Measurements from ENCODE around the gene NDUFA11.

Gene NDUFA11

GRCh38 chr19:5903624-5904351 is at the start of gene NDUFA11:
TSS of gene NDUFA11 (minus strand) at chr19:5903790. CDS start at chr19:5903708, 82 bp downstream.
- peak; percentile 95 for DNase-seq (ENCODE audit: low spot score)

- DNase-seq (ENCODE audit: low spot score), result no peak
Measured at GRCh38 chr19:5953030-5953589, 49.5 kb upstream of the NDUFA11 start.

- no peak for DNase-seq (ENCODE audit: low spot score)
Measured at GRCh38 chr19:5952193-5953029, 48.8 kb upstream of the NDUFA11 start.

GRCh38 chr19:5951338-5951861 is 47.8 kb upstream of the NDUFA11 start:
- DNase-seq (ENCODE audit: low spot score), result peak; percentile 75

- DNase-seq (ENCODE audit: low spot score), result no peak
Measured at GRCh38 chr19:5950741-5951140, 47.2 kb upstream of the NDUFA11 start.

- DNase-seq (ENCODE audit: low spot score), result peak; percentile 71
Measured at GRCh38 chr19:5949792-5950305, 46.3 kb upstream of the NDUFA11 start.

GRCh38 chr19:5948752-5949564 is 45.4 kb upstream of the NDUFA11 start:
- DNase-seq (ENCODE audit: low spot score), result no peak

GRCh38 chr19:5947435-5947834 is 43.8 kb upstream of the NDUFA11 start:
- DNase-seq (ENCODE audit: low spot score), result no peak

GRCh38 chr19:5943623-5944022 is 40.0 kb upstream of the NDUFA11 start:
- DNase-seq (ENCODE audit: low spot score), result no peak

- no peak for DNase-seq (ENCODE audit: low spot score)
Measured at GRCh38 chr19:5943045-5943444, 39.5 kb upstream of the NDUFA11 start.

- DNase-seq (ENCODE audit: low spot score), result no peak
Measured at GRCh38 chr19:5941673-5942072, 38.1 kb upstream of the NDUFA11 start.

GRCh38 chr19:5940260-5941208 is 36.9 kb upstream of the NDUFA11 start:
- DNase-seq (ENCODE audit: low spot score), result no peak

- no peak for DNase-seq (ENCODE audit: low spot score)
Measured at GRCh38 chr19:5937550-5937949, 34.0 kb upstream of the NDUFA11 start.

- DNase-seq (ENCODE audit: low spot score), result no peak
Measured at GRCh38 chr19:5936292-5936592, 32.7 kb upstream of the NDUFA11 start.

GRCh38 chr19:5935473-5936291 is 32.1 kb upstream of the NDUFA11 start:
- no peak for DNase-seq (ENCODE audit: low spot score)

GRCh38 chr19:5934774-5935472 is 31.3 kb upstream of the NDUFA11 start:
- DNase-seq (ENCODE audit: low spot score), result no peak

GRCh38 chr19:5934069-5934401 is 30.4 kb upstream of the NDUFA11 start:
- DNase-seq (ENCODE audit: low spot score), result no peak

- no peak for DNase-seq (ENCODE audit: low spot score)
Measured at GRCh38 chr19:5933391-5934068, 29.9 kb upstream of the NDUFA11 start.

Data from NAMALWA (cell line).